ENCODE data around the gene RALGAPA2.

RALGAPA2 gene

DNA sequence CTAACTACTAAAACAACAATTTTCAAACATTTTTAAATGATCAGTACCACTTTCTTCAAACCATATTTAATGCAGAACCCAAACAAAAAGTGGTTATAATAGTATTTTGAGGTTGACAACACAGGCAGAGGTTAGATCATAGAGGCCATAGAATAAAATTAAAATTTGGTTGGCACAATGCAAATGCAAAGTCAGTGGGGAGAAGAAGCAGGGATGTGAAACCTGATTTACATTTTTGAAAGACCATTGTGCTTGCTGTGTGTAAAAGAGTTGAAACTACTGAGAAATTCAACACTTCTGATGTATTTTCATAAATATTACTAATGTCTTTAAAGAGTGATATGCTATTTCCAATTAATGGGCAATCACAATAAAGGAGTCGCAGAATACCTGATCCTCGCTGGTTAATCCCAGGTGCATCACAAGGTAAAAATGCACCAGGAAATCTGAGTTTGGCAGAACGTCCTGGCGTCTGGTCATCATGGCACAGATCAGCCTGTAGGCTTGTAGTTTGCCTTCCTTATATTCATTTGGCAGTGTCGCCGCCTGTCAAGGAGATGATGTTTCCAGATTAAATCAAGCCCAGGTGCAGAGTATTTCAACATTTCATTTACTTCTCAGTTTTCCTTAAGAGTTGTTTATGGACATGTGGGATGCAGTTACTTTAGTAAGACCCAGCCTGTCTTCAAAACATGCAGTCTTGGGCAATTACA is 141.2 kb downstream of the RALGAPA2 start:
- TF ChIP-seq, protein P1, sequence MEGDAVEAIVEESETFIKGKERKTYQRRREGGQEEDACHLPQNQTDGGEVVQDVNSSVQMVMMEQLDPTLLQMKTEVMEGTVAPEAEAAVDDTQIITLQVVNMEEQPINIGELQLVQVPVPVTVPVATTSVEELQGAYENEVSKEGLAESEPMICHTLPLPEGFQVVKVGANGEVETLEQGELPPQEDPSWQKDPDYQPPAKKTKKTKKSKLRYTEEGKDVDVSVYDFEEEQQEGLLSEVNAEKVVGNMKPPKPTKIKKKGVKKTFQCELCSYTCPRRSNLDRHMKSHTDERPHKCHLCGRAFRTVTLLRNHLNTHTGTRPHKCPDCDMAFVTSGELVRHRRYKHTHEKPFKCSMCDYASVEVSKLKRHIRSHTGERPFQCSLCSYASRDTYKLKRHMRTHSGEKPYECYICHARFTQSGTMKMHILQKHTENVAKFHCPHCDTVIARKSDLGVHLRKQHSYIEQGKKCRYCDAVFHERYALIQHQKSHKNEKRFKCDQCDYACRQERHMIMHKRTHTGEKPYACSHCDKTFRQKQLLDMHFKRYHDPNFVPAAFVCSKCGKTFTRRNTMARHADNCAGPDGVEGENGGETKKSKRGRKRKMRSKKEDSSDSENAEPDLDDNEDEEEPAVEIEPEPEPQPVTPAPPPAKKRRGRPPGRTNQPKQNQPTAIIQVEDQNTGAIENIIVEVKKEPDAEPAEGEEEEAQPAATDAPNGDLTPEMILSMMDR (IDR thresholded peaks at IDR 0.05; ENCODE audit: control insufficient read depth, insufficient read depth, low read depth, low read length, missing control alignments): no peak
- DNase-seq (ENCODE audit: low read depth): no peak
- no peak overlapping the region for H3K4me3 ChIP-seq (ENCODE audit: control insufficient read depth, low read depth, low read length)

- TF ChIP-seq, protein P1 (IDR thresholded peaks at IDR 0.05; ENCODE audit: control insufficient read depth, insufficient read depth, low read depth, low read length, missing control alignments): peak; percentile 76
- DNase-seq (ENCODE audit: low read depth): peak; percentile 10
- no peak overlapping the region for H3K4me3 ChIP-seq (ENCODE audit: control insufficient read depth, low read depth, low read length)
Measured at GRCh38 chr20:20568604-20569205, 143.7 kb downstream of the RALGAPA2 start.

GRCh38 chr20:20567712-20568111 is 144.7 kb downstream of the RALGAPA2 start:
- TF ChIP-seq, protein P1 (IDR thresholded peaks at IDR 0.05; ENCODE audit: control insufficient read depth, insufficient read depth, low read depth, low read length, missing control alignments): no peak
- no peak for DNase-seq (ENCODE audit: low read depth)
- H3K4me3 ChIP-seq (ENCODE audit: control insufficient read depth, low read depth, low read length): no peak overlapping the region

GRCh38 chr20:20566516-20566915 is 145.9 kb downstream of the RALGAPA2 start:
- no peak overlapping the region for H3K4me3 ChIP-seq (ENCODE audit: control insufficient read depth, low read depth, low read length)
- no peak for DNase-seq (ENCODE audit: low read depth)
- TF ChIP-seq, protein P1 (IDR thresholded peaks at IDR 0.05; ENCODE audit: control insufficient read depth, insufficient read depth, low read depth, low read length, missing control alignments): no peak

DNA sequence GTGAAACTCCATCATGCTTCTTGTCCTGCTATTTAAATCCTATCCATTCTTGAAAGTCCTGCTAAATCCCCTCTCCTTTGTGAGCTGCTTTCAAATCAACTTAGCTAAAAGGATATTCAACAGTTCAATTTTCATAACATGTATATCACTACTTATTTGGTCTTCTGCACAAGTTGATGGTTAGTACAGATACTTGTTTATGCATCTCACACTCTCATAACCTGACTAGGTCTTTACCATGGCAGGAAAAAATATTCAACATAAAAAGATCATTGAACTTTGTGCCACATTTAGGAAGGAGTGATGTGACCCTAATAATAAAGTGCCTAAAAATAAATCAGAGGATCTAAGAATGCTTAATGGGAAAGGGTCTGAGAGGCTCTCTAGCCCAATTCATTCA is 148.2 kb downstream of the RALGAPA2 start:
- no peak for DNase-seq (ENCODE audit: low read depth)
- TF ChIP-seq, protein P1 (IDR thresholded peaks at IDR 0.05; ENCODE audit: control insufficient read depth, insufficient read depth, low read depth, low read length, missing control alignments): no peak
- H3K4me3 ChIP-seq (ENCODE audit: control insufficient read depth, low read depth, low read length): no peak overlapping the region

DNA sequence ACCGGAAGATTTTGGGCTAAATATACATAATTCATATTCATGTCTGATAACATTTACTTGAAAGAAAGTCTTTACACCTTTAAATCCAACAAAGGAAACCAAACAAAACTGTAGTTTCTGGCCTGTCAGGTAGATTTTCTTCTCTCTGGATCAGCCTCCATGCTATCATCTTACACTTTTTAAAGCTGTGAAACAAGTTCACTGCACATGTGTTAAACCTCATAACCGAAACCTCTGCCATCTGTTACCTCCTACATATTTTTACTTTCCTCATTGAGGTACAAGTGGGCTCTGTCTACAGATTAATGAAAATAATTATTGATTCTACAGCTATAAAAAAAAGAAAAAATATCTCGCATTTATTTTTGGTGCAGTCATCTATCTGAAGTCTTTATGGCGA is 149.9 kb downstream of the RALGAPA2 start:
- H3K4me3 ChIP-seq (ENCODE audit: control insufficient read depth, low read depth, low read length): no peak overlapping the region
- no peak for DNase-seq (ENCODE audit: low read depth)
- TF ChIP-seq, protein P1 (IDR thresholded peaks at IDR 0.05; ENCODE audit: control insufficient read depth, insufficient read depth, low read depth, low read length, missing control alignments): no peak

All from AG09309 (cell line).